Stimulated activated naive CD4-positive, alpha-beta T cell treated with Interleukin-2 at 50 U/mL for 16 hours (primary cell): ENCODE data around the gene MYO1E.
"Not testable (repeated sequence)": the region's sequence is repeated elsewhere in the genome, so short reads cannot be mapped to it uniquely, and the experiment has no call there.

ENCODE experiments used
- DNase-seq: peaks from one replicate; lab custom pipeline; 2025; lab: John Stamatoyannopoulos, UW

Gene MYO1E

GRCh38 chr15:59387196-59387878 lies 14.7 kb upstream of the MYO1E start:
- DNase-seq, result not testable (repeated sequence)

- no peak for DNase-seq
Observed at GRCh38 chr15:59385171-59385570, 12.5 kb upstream of the MYO1E start.

- no peak for DNase-seq
Observed at GRCh38 chr15:59384507-59384906, 11.8 kb upstream of the MYO1E start.

GRCh38 chr15:59380902-59381610 lies 8.4 kb upstream of the MYO1E start:
- no peak for DNase-seq

- DNase-seq, result no peak
Observed at GRCh38 chr15:59379531-59379930, 6.9 kb upstream of the MYO1E start.

- no peak for DNase-seq
Observed at GRCh38 chr15:59378855-59379254, 6.2 kb upstream of the MYO1E start.

- no peak for DNase-seq
Observed at GRCh38 chr15:59377924-59378323, 5.3 kb upstream of the MYO1E start.

GRCh38 chr15:59376733-59377132 lies 4.1 kb upstream of the MYO1E start:
- DNase-seq, result no peak

- DNase-seq, result no peak
Observed at GRCh38 chr15:59373215-59373614, 544 bp upstream of the MYO1E start.

GRCh38 chr15:59371458-59372351 lies 966 bp downstream of the MYO1E start:
- no peak for DNase-seq

GRCh38 chr15:59369597-59369996 lies 3.1 kb downstream of the MYO1E start:
- DNase-seq, result no peak

GRCh38 chr15:59367022-59367451 lies 5.6 kb downstream of the MYO1E start:
- DNase-seq, result no peak

- DNase-seq, result no peak
Observed at GRCh38 chr15:59366333-59367021, 6.2 kb downstream of the MYO1E start.

GRCh38 chr15:59364248-59364647 lies 8.4 kb downstream of the MYO1E start:
- DNase-seq, result no peak

- DNase-seq, result no peak
Observed at GRCh38 chr15:59362331-59362730, 10.3 kb downstream of the MYO1E start.

GRCh38 chr15:59360896-59361295 lies 11.8 kb downstream of the MYO1E start:
- DNase-seq, result no peak

- DNase-seq, result no peak
Observed at GRCh38 chr15:59360305-59360704, 12.4 kb downstream of the MYO1E start.

GRCh38 chr15:59355730-59356129 lies 16.9 kb downstream of the MYO1E start:
- DNase-seq, result no peak

GRCh38 chr15:59354417-59355031 lies 18.1 kb downstream of the MYO1E start:
- no peak for DNase-seq

- no peak for DNase-seq
Observed at GRCh38 chr15:59353994-59354416, 18.7 kb downstream of the MYO1E start.

GRCh38 chr15:59352683-59353082 lies 20.0 kb downstream of the MYO1E start:
- no peak for DNase-seq

GRCh38 chr15:59352189-59352588 lies 20.5 kb downstream of the MYO1E start:
- no peak for DNase-seq
